Ascending aorta (tissue), 2 donors: ENCODE results near the gene VOPP1. TPM values are rescaled to one million over a fixed set of nuclear protein-coding genes. Genes with fewer than 3 reads are reported as not detected.

Experiments
- DNase-seq, 2 donors: peaks; one replicate each; pipeline ENCODE4 v3.0.0-alpha.2; 2019; ENCODE audit warnings: low spot score in 2 of 2
- H3K27ac ChIP-seq, 2 donors: fragments of 200-600 bp; sonication (generic); one replicate each; pipeline ENCODE4 v1.5.1; 2016 to 2017; ENCODE audit warnings: mild to moderate bottlenecking in 1 of 2
- H3K27me3 ChIP-seq: fragments of 200-600 bp; sonication (generic); one replicate; pipeline ENCODE4 v1.5.1; 2017
- H3K36me3 ChIP-seq, 2 donors: fragments of 200-600 bp; sonication (generic); one replicate each; pipeline ENCODE4 v1.5.1; 2016
- H3K4me1 ChIP-seq, 2 donors: fragments of 200-600 bp; sonication (generic); one replicate each; pipeline ENCODE4 v1.5.1; 2016 to 2017; ENCODE audit warnings: mild to moderate bottlenecking in 1 of 2
- H3K4me3 ChIP-seq, 2 donors: fragments of 200-600 bp; sonication (generic); one replicate each; pipeline ENCODE4 v1.5.1; 2016 to 2017; ENCODE audit warnings: mild to moderate bottlenecking in 1 of 2
- H3K9me3 ChIP-seq, 2 donors: fragments of 200-600 bp; sonication (generic); one replicate each; pipeline ENCODE4 v1.5.1; 2016
- intact Hi-C: fragments of 100-400 bp; cut with DNase I; formaldehyde crosslinking; loops from one replicate; pipeline ENCODE4 v1.15.1; 2023
- total RNA-seq: library from RNA; depleted of rRNA; stranded (reverse); fragments of >200 nt; gene quantifications from one replicate; pipeline ENCODE4 v1.1.0, GENCODE V29; 2016
- TF ChIP-seq, protein P1 (sequence below), 3 experiments: fragments of 200-600 bp in 2 of 3; fragments of 450-650 bp in 1 of 3; sonication (generic) in 2 of 3; IDR thresholded peaks; one replicate each; pipeline ENCODE4 v1.5.1; 2016 to 2019; ENCODE audit warnings: antibody characterized with exemption in 3 of 3, mild to moderate bottlenecking in 1 of 3, moderate library complexity in 1 of 3

The VOPP1 gene
- total RNA-seq, 1 donor from 2014 or later: 78.8 TPM

GRCh38 chr7:55470261-55470660 lies 102.0 kb downstream of the VOPP1 start:
- Histone ChIP-seq H3K27me3 (no peaks in the 10 kb centered on the region), H3K9me3 (peaks cover 0 to 13% of the 10 kb centered on the region in 2 donors), H3K4me1 (no peaks in the 10 kb centered on the region), H3K27ac (no peak overlapping the region), H3K4me3 (no peak overlapping the region), H3K36me3 (peaks cover 13 to 74% of the 10 kb centered on the region in 2 donors)
- no peak for DNase-seq
- TF ChIP-seq, protein P1, sequence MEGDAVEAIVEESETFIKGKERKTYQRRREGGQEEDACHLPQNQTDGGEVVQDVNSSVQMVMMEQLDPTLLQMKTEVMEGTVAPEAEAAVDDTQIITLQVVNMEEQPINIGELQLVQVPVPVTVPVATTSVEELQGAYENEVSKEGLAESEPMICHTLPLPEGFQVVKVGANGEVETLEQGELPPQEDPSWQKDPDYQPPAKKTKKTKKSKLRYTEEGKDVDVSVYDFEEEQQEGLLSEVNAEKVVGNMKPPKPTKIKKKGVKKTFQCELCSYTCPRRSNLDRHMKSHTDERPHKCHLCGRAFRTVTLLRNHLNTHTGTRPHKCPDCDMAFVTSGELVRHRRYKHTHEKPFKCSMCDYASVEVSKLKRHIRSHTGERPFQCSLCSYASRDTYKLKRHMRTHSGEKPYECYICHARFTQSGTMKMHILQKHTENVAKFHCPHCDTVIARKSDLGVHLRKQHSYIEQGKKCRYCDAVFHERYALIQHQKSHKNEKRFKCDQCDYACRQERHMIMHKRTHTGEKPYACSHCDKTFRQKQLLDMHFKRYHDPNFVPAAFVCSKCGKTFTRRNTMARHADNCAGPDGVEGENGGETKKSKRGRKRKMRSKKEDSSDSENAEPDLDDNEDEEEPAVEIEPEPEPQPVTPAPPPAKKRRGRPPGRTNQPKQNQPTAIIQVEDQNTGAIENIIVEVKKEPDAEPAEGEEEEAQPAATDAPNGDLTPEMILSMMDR (IDR thresholded peaks at IDR 0.05): no peak
- intact Hi-C loops: no loop called here

DNA sequence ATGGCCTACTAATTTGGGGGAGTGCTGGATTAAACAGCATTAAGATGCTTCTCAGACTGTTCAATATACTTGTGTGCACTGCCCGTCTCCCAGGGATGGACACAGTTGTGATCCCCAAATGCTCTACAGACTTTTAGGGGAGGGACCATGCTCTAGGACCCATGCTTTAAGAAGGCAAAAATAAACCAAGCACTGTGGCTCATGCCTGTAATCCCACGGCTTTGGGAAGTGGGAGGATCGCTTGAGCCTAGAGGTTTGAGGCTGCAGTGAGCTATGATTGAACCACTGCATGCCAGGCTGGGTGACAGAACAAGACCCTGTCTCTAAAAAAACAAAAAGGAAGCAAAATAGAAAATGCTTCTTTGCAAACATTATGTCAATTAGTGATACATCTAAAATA lies 102.6 kb downstream of the VOPP1 start:
- Histone ChIP-seq H3K27ac (no peak overlapping the region), H3K4me3 (no peak overlapping the region), H3K9me3 (peaks cover 0 to 13% of the 10 kb centered on the region in 2 donors), H3K36me3 (peaks cover 13 to 78% of the 10 kb centered on the region in 2 donors), H3K4me1 (no peaks in the 10 kb centered on the region), H3K27me3 (no peaks in the 10 kb centered on the region)
- TF ChIP-seq, protein P1 (IDR thresholded peaks at IDR 0.05): no peak
- intact Hi-C loops: no loop called here
- no peak for DNase-seq

DNA sequence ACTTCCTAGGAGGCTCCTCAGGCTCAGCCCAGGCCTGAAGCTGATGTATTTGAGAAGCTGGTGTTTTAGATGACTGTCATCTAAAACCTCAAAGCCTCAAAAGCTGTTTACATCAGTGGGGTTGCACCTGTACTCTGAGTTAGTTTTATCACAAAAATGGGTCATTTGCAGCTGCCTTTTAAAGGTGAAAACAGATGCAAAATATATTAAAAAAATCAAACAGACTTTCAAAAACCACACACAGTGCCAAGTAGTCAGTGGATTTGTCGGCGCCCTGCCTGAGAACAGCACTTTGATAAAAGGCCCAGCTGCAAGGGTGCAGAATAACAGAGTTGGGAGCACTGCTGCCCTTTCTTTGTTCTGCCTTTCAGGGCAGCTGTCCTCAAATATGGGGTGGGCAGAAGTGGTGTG lies 103.0 kb downstream of the VOPP1 start:
- H3K36me3 ChIP-seq: peaks cover 10 to 78% of the 10 kb centered on the region in 2 donors
- no peak for DNase-seq
- TF ChIP-seq, protein P1 (IDR thresholded peaks at IDR 0.05): no peak
- no peak overlapping the region for H3K27ac ChIP-seq
- no peak overlapping the region for H3K4me3 ChIP-seq
- peaks cover 0 to 13% of the 10 kb centered on the region in 2 donors for H3K9me3 ChIP-seq
- no peaks in the 10 kb centered on the region for H3K27me3 ChIP-seq
- intact Hi-C loops: no loop called here
- no peaks in the 10 kb centered on the region for H3K4me1 ChIP-seq

GRCh38 chr7:55468495-55468894 lies 103.8 kb downstream of the VOPP1 start:
- Histone ChIP-seq H3K9me3 (peaks cover 0 to 13% of the 10 kb centered on the region in 2 donors), H3K27me3 (no peaks in the 10 kb centered on the region), H3K4me3 (no peak overlapping the region), H3K27ac (no peak overlapping the region), H3K36me3 (peaks cover 10 to 78% of the 10 kb centered on the region in 2 donors), H3K4me1 (no peaks in the 10 kb centered on the region)
- TF ChIP-seq, protein P1 (IDR thresholded peaks at IDR 0.05): no peak
- no peak for DNase-seq
- intact Hi-C loops: no loop called here

- H3K9me3 ChIP-seq: peaks cover 0 to 13% of the 10 kb centered on the region in 2 donors
- H3K4me3 ChIP-seq: no peak overlapping the region
- H3K27ac ChIP-seq: no peak overlapping the region
- no peaks in the 10 kb centered on the region for H3K4me1 ChIP-seq
- TF ChIP-seq, protein P1 (IDR thresholded peaks at IDR 0.05): no peak
- H3K27me3 ChIP-seq: no peaks in the 10 kb centered on the region
- no peak for DNase-seq
- intact Hi-C loops: no loop called here
- H3K36me3 ChIP-seq: peaks cover 10 to 74% of the 10 kb centered on the region in 2 donors
Observed at GRCh38 chr7:55467047-55467593, 105.2 kb downstream of the VOPP1 start.

GRCh38 chr7:55465691-55466090 lies 106.6 kb downstream of the VOPP1 start:
- no peak overlapping the region for H3K4me3 ChIP-seq
- H3K9me3 ChIP-seq: peaks cover 8 to 25% of the 10 kb centered on the region in 2 donors
- H3K4me1 ChIP-seq: no peaks in the 10 kb centered on the region
- H3K27me3 ChIP-seq: no peaks in the 10 kb centered on the region
- TF ChIP-seq, protein P1 (IDR thresholded peaks at IDR 0.05): no peak
- no peak for DNase-seq
- H3K36me3 ChIP-seq: peaks cover 10 to 71% of the 10 kb centered on the region in 2 donors
- no peak overlapping the region for H3K27ac ChIP-seq
- intact Hi-C loops: no loop called here
